ENCODE results near the gene ENTPD6. TPM values are rescaled to one million over a fixed set of nuclear protein-coding genes. Genes with fewer than 3 reads are reported as not detected.
A peak's percentile ranks its signal among the peaks of the same experiment; 100 is the strongest.
"Not testable (repeated sequence)": the region's sequence is repeated elsewhere in the genome, so short reads cannot be mapped to it uniquely, and the experiment has no call there.

ENTPD6 gene
- polyA plus RNA-seq, 1 donor from 2014 or later, result 26.9 TPM

DNA sequence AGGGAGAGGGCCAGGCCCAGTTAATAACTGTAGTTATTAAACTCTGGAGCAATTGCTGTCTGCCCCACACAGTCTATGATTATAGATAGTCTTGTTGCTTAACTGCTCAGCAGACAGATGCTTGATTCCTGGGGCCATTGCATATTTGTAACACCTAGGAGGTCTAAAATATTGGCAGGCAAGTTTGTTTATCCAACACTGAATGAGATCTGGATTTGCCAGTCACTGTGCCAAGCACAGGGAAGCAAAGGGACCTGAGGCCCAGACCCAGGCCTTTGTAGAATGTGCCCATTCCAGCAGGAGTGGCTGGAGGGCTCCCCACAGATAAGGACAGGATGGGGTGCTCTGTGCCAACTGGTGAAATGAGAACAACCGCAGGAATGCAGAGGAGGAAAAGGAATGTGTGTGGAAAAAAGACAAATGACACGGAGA is 17.6 kb upstream of the ENTPD6 start:
- Mint-ChIP-seq H3K27me3 (no peaks in the 10 kb centered on the region), H3K9me3 (peaks cover 0 to 15% (median 0%) of the 10 kb centered on the region in 3 donors), H3K4me1 (no peaks in the 10 kb centered on the region), H3K27ac (no peak overlapping the region), H3K4me3 (no peak overlapping the region), H3K36me3 (no peaks in the 10 kb centered on the region)

DNA sequence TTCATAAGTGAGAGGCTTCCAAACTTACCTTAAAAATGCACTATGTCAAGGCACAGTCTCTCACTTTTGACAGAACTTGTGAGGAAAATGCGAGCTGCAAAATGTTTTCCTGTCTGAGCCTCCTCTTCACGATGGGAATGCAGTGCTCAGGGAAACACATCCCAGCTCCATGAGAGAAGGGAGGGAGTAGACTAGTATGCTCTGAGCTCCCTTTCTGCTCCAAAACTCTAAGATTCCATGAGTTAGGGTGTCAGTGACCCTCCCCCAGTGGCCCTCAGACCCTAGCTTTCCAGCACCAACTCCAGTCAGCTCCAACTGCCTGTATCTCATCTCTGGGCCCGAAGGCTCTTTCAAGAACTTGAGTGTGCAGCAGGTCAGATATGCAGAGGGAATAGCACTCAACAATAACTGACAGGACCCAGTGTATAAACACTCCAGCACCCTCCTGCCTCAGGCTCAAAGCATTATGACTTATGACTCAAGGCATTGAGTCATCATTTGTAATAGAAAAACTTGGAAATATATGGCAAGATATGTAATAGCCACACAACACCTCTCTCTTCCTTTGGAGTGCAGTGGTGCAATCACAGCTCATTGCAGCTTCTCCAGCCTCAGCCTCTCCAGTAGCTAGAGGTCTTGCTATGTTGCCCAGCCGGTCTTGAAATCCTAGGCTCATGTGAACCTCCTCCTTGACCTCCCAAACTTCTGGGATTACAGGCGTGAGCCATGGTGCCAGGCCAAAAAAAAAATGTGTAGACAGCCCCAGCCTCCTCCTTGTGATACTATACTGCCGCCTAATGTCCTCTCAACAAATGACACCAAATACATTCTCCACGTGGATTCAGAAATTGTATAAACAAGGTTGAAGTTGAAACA is 16.7 kb upstream of the ENTPD6 start:
- no peaks in the 10 kb centered on the region for H3K36me3 Mint-ChIP-seq
- H3K4me1 Mint-ChIP-seq, result no peaks in the 10 kb centered on the region
- H3K9me3 Mint-ChIP-seq, result peaks cover 3 to 15% (median 5%) of the 10 kb centered on the region in 3 donors
- H3K4me3 Mint-ChIP-seq, result no peak overlapping the region
- no peak overlapping the region for H3K27ac Mint-ChIP-seq
- peaks cover 3% of the 10 kb centered on the region for H3K27me3 Mint-ChIP-seq

DNA sequence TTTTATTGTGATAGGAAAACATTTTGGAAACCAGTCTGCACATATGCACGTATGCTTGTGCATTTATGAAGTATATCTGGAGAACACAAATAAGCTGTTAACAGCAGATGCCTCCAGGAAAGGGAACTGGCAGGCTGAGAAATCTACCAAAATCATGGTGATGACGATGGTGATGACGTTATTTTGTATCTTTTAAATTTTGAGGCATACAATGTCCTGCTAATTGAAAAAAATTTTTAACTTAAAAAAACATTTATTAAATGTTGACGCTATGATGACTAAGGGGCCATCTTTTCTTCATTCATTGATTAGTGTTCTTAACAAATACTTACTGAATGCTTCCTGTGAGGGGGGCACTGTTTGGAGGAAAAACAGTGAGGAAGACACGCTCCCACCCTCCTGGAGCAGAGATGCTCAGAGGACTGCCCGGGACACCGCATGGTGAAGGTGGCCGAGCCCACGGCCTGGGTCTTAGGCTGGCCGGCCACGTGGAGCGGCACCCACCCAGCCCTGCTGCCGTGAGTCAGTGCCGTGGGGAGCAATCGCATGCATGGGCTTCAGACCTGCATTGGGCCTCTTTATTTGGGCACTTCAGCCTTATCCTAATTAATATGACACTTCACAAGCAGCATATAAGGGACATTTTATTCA is 15.9 kb upstream of the ENTPD6 start:
- H3K4me3 Mint-ChIP-seq, result no peak overlapping the region
- H3K36me3 Mint-ChIP-seq, result no peaks in the 10 kb centered on the region
- H3K9me3 Mint-ChIP-seq, result peaks cover 5 to 21% (median 11%) of the 10 kb centered on the region in 3 donors
- H3K27ac Mint-ChIP-seq, result no peak overlapping the region
- peaks cover 10% of the 10 kb centered on the region for H3K27me3 Mint-ChIP-seq
- H3K4me1 Mint-ChIP-seq, result no peaks in the 10 kb centered on the region

DNA sequence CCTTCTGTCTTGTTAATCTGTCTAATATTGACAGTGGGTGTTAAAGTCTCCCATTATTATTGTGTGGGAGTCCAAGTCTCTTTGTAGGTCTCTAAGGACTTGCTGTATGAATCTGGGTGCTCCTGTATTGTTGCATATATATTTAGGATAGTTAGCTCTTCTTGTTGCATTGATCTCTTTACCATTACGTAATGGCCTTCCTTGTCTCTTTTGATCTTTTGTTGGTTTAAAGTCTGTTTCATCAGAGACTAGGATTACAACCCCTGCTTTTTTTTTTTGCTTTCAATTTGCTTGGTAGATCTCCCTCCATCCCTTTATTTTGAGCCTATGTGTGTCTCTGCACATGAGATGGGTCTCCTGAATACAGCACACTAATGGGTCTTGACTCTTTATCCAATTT is 11.1 kb upstream of the ENTPD6 start:
- H3K36me3 Mint-ChIP-seq, H3K4me3 Mint-ChIP-seq: not testable (repeated sequence)
- H3K27me3 Mint-ChIP-seq, result peaks cover 35% of the 10 kb centered on the region

DNA sequence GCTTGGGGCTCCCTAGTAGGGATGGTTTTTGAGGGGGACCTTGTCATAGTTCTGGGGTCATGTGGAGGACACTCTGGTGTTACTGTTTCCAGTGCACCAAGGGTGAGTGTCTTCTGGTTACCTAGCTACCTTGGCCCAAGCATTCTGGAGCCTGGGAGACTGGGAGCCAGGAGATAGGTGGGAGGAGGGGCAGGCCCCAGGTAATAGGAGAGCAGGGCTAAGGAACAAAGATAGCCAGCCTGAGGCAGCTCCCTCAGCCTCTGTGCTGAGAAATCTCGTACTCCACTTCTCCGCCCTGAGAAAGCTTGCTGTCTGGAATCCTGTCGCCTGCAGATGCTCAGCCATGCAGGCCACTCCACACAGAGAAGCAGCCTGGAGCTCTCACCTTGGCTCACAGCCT is 8.3 kb upstream of the ENTPD6 start:
- H3K9me3 Mint-ChIP-seq, result peaks cover 5 to 20% (median 14%) of the 10 kb centered on the region in 3 donors
- no peaks in the 10 kb centered on the region for H3K36me3 Mint-ChIP-seq
- no peaks in the 10 kb centered on the region for H3K4me1 Mint-ChIP-seq
- no peak overlapping the region for H3K27ac Mint-ChIP-seq
- peaks cover 36% of the 10 kb centered on the region for H3K27me3 Mint-ChIP-seq
- no peak overlapping the region for H3K4me3 Mint-ChIP-seq

More for the DNA sequence above, 11.1 kb upstream of the ENTPD6 start:
- not testable (repeated sequence) for H3K4me1 Mint-ChIP-seq, H3K27ac Mint-ChIP-seq
- H3K9me3 Mint-ChIP-seq, result peaks cover 5 to 21% (median 14%) of the 10 kb centered on the region in 3 donors

DNA sequence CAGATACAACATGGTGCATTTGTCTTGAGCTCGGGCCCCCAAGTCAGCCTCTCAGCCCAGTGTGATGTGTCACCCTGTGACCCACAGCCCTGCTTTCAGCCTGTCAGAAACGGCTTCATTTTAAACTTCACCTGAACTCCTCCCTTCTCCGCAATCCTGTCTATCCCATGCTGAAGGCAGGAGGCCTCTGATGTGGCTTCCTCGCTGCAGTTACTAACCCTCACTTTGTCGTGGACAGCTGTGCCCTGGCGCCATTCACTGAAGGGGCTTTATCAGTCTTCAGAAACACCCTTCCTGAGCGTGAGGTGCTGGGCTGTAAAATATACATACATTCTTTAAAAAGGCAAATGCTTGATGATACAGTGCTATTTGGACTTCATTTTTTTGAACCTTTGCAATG is 7.9 kb upstream of the ENTPD6 start:
- no peaks in the 10 kb centered on the region for H3K4me1 Mint-ChIP-seq
- peaks cover 36% of the 10 kb centered on the region for H3K27me3 Mint-ChIP-seq

DNA sequence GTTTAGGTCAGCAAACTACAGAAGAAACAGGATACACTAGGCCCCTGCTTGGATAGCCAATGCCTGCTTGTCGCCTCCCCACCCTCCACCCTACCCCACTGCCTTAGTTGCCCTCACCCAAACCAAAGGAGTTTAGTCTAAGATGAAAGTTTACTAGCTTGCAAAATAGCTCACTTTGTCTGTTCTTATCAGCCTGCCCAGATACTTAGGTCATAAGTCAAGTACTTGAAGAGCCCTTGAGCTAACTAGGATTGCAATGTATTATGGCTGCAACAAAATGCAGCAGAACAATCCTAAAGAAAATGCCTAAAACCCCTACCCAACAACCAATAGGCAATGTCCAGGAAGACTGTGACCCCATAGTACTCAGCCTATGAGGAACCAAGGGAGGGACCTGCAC is 7.3 kb upstream of the ENTPD6 start:
- Mint-ChIP-seq H3K36me3 (no peaks in the 10 kb centered on the region), H3K4me3 (no peak overlapping the region), H3K27me3 (peaks cover 36% of the 10 kb centered on the region), H3K9me3 (peaks cover 5 to 14% (median 14%) of the 10 kb centered on the region in 3 donors), H3K4me1 (no peaks in the 10 kb centered on the region), H3K27ac (no peak overlapping the region)

More for the DNA sequence above, 7.9 kb upstream of the ENTPD6 start:
- Mint-ChIP-seq H3K4me3 (no peak overlapping the region), H3K9me3 (peaks cover 5 to 17% (median 14%) of the 10 kb centered on the region in 3 donors), H3K36me3 (no peaks in the 10 kb centered on the region), H3K27ac (no peak overlapping the region)

DNA sequence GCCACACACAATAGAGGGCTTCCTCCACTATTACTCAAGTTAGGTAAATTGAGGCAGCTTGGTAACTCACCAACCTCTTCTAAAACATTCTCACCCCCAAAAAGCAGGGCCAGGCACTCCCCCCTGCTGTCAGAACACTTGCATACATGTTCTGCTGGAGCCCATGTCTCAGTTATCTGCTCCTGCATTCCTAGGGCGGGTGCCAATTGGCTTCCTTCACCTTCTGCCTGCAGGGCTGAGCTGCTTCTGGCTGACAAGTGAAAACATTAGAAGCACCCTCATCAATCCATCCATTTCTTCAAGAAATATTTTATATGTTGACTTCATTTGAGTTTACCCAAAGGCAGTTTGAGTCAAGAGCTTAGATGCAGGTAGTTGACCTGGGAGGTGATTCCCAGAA is 4.5 kb upstream of the ENTPD6 start:
- H3K9me3 Mint-ChIP-seq, result no peaks in the 10 kb centered on the region
- peaks cover 0 to 4% (median 0%) of the 10 kb centered on the region in 3 donors for H3K4me1 Mint-ChIP-seq
- H3K27me3 Mint-ChIP-seq, result peaks cover 18% of the 10 kb centered on the region
- H3K27ac Mint-ChIP-seq, result peak overlapping the region in 2 of 3 donors; percentile 35 to 46
- no peaks in the 10 kb centered on the region for H3K36me3 Mint-ChIP-seq
- H3K4me3 Mint-ChIP-seq, result peak overlapping the region in 1 of 4 donors; percentile 27

DNA sequence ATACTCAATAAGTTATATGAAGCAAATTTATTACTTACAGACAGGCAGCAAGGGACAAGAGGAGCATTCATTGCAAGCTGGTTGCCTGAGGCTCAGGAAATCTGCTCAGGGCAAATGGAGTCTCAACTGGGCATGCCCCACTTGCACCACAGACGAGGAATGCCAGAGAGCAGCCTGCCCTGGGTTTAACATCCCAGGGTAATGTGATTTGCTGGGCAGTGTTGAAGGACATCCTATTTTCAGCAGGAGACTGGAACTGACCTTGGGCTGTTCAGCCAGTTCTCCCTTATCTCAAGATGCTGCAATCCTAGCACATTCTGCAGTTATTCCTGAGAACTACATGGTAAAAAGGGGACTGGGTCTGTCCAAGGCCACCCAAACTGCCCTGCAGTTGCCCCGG is 3.8 kb upstream of the ENTPD6 start:
- Mint-ChIP-seq H3K4me3 (peak overlapping the region in 1 of 4 donors; percentile 27), H3K4me1 (peaks cover 1 to 10% (median 3%) of the 10 kb centered on the region in 3 donors), H3K27ac (peak overlapping the region in 1 of 3 donors; percentile 46), H3K27me3 (peaks cover 14% of the 10 kb centered on the region), H3K9me3 (no peaks in the 10 kb centered on the region), H3K36me3 (no peaks in the 10 kb centered on the region)

DNA sequence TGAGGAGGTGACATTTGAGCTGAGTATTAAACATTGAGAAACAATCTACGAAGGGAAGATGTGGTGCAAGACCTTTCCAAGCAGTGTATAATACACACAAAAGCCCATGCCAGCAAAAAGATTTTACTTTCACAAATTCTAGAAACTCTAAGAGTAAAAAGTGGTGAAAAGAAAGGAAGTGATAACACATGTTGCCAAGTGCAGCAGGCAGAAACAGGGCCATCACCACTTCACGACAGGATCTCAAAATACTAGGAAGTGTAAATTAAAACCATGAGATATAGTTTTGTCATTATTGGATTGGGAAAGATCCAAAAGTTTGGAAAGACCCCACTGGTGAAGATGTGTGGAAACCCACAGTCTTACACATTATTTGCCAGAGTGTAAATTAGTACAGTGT is 1.7 kb upstream of the ENTPD6 start:
- Mint-ChIP-seq H3K9me3 (no peaks in the 10 kb centered on the region), H3K36me3 (no peaks in the 10 kb centered on the region), H3K4me1 (peaks cover 11 to 22% (median 15%) of the 10 kb centered on the region in 3 donors), H3K4me3 (peak overlapping the region in 3 of 4 donors; percentile 2 to 72 (median 51)), H3K27ac (peak overlapping the region in 1 of 3 donors; percentile 27), H3K27me3 (peaks cover 3% of the 10 kb centered on the region)

DNA sequence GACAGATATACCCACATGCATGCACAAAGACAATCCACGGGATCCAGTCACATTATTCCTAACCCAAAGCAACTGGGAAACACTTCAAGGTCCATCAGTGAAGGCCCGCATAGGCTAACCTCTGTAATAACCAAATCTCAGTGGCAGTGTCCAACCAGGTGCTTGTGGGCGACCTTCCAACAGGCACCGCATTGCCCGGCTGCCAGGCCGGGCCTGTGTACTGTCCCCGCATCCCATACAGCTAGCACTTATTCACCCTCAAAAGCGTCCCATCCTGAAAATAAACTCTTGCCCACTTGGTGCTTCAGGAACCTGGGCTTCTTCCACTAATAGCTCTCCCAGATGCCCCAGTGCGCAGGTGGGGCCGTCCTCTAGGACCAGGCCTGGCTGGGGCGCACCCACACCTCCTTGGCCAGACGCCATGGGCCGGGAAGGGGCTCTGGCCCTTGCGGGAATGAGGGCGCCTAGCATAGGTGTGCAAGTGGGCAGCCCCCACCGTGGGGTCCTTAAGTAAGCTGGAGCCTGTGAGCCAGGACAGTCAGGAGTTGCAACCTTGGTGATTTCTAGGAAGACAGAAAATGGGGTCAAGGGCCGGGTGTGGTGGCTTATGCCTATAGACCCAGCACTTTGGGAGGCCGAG is 1.1 kb upstream of the ENTPD6 start:
- peaks cover 3% of the 10 kb centered on the region for H3K27me3 Mint-ChIP-seq
- H3K4me1 Mint-ChIP-seq, result peaks cover 12 to 25% (median 19%) of the 10 kb centered on the region in 3 donors
- no peaks in the 10 kb centered on the region for H3K9me3 Mint-ChIP-seq
- no peaks in the 10 kb centered on the region for H3K36me3 Mint-ChIP-seq
- H3K27ac Mint-ChIP-seq, result peak overlapping the region; percentile 27 to 93 (median 85)
- H3K4me3 Mint-ChIP-seq, result peak overlapping the region; percentile 31 to 92 (median 80)

DNA sequence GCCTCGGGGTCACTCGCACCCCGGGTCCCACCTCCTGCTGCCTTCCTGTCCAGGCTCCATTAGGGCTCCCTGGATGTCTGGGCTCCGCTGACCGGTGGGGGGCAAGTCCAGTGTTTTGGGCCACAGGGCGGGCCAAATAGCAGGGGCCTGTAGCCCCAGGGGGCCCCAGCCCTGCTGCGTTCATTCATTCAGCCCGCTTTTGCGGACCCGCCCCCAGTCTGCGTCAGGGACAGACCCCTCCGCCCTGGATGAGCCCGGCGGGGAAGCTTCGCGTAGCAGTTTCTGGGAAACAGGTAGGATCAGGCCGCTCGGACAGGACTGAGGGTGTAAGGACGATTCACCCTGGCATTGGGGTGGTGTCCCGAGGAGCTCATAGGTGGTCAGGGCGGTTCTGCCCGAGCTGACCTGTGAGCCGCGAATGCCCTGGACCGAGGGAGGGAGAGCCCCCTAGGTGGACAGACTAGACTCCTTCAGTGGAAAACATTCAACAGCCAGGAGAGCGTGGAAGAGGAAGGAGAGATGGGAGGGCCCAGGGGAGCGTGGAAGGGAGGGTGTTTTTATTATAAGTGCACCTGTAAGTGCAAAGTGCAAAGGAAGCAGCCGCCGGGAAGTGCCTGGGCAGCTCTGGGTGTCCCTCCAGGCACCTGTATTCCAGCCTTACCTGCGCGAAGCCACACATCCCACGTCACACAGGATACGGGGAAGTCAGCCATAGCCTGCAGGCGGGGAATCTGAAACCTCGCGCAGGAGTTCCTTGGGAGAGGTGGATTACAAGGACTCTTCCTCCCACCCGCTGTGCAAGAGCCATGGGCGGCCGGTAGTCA is 662 bp downstream of the ENTPD6 start:
- Mint-ChIP-seq H3K4me1 (peaks cover 23 to 33% (median 26%) of the 10 kb centered on the region in 3 donors), H3K4me3 (peak overlapping the region; percentile 72 to 92 (median 90)), H3K9me3 (no peaks in the 10 kb centered on the region), H3K36me3 (peaks cover 3% of the 10 kb centered on the region), H3K27me3 (peaks cover 2% of the 10 kb centered on the region), H3K27ac (peak overlapping the region in 2 of 3 donors; percentile 5 to 65)

DNA sequence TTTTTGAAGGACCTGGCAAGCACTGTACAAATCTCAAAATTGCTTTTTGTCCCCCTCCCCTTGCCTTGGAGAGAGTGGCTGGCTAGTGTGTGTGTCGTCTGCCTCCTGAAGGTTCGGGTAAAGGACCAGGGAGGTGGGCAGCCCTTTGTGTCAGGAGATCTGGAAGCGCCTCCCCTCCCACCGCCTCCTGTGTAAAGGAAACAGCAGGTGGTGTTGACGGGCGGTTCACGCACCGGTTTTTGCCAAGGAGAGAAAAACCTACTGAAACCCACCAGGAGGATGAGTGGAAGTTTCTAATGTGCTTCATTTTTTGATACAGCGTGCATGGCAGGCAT is 1.2 kb downstream of the ENTPD6 start:
- peaks cover 2% of the 10 kb centered on the region for H3K27me3 Mint-ChIP-seq
- H3K4me1 Mint-ChIP-seq, result peaks cover 23 to 33% (median 31%) of the 10 kb centered on the region in 3 donors
- H3K27ac Mint-ChIP-seq, result peak overlapping the region; percentile 5 to 76 (median 65)
- no peaks in the 10 kb centered on the region for H3K9me3 Mint-ChIP-seq
- H3K4me3 Mint-ChIP-seq, result peak overlapping the region; percentile 72 to 92 (median 90)
- H3K36me3 Mint-ChIP-seq, result peaks cover 3% of the 10 kb centered on the region

DNA sequence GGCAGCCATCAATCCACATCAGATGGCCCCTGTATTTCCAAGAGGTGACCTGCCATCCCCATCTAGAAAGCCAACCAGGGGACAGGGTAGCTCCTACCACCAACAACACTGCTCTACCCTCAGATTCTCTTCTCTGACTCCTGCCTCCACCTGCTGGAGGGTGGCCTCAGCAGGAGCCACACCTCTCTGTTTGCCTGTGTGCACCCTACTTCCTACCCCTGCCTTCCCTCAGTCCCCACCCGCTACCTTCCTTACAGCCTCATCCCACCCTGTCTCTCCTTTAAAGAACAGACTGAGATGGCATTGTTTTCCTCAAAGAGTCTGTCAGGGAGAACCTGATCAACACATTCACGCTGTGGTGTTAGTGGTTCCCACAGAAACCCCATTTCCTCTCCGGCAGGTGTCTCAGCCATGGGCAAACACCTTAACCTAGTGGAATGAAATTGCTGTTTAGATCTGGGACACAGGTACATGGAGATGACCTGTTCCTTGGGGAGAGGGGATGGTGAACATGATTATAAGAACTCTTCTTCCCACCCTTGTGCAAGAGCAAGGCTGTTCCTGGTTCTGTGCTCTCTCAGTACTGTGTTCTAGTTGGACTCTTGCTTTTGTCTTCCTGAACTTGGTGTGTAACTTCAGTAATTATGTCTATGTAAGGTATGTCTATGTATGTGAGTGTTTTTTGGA is 1.8 kb downstream of the ENTPD6 start:
- Mint-ChIP-seq H3K27ac (peak overlapping the region; percentile 5 to 76 (median 65)), H3K4me3 (peak overlapping the region; percentile 72 to 92 (median 86)), H3K36me3 (peaks cover 3% of the 10 kb centered on the region), H3K27me3 (peaks cover 2% of the 10 kb centered on the region), H3K9me3 (no peaks in the 10 kb centered on the region), H3K4me1 (peaks cover 26 to 33% (median 33%) of the 10 kb centered on the region in 3 donors)
